K562 (cell line): ENCODE data around the gene ROBO2. TPM values are rescaled to one million over a fixed set of nuclear protein-coding genes. Genes with fewer than 3 reads are reported as not detected.

ENCODE experiments used
- ATAC-seq: fragments of 200-7000 bp; cut with Tn5 transposase; 3 replicates; pipeline ENCODE4 v1.9.1; 2020; ENCODE audit warnings: moderate library complexity
- BruUV-seq: library from RNA; stranded (reverse); fragments of 400-500 nt; replicated peaks from 2 replicates; lab custom pipeline; 2021; lab: Mats Ljungman, UMichigan
- CTCF ChIA-PET: fragments of 300-600 bp; formaldehyde crosslinking; extraction: SDS; loops from one replicate; lab custom pipeline; 2021; ENCODE audit warnings: low intra/inter-chr PET ratio; lab: Yijun Ruan, JAX
- POLR2A ChIA-PET: fragments of 300-600, 350-650 bp; sonication (Branson Sonifier 250); formaldehyde crosslinking; extraction: SDS; loops from one replicate; lab custom pipeline; 2021; ENCODE audit warnings: antibody characterized with exemption, inconsistent platforms; lab: Yijun Ruan, JAX
- DNase-seq, 4 experiments: peaks; one replicate each; pipeline versions ENCODE4 v3.0.0 to v3.0.0-alpha.2; 2011 to 2018; ENCODE audit warnings: low spot score in 3 of 4, mixed read lengths in 3 of 4; ENCODE audit errors: extremely low read depth in 1 of 4
- FAIRE-seq: peaks from 2 replicates; lab custom pipeline; 2011; peaks lifted over from hg19 to GRCh38; lab: Jason Lieb, UNC
- H2AFZ ChIP-seq: 2 replicates; pipeline ENCODE4 v1.6.0; 2011; ENCODE audit warnings: low read depth, low read length, control low read depth, inconsistent platforms
- H3K27ac ChIP-seq: fragments of 200-600 bp; 3 replicates; pipeline ENCODE4 v1.8.0; 2011; ENCODE audit warnings: low read depth, mild to moderate bottlenecking, control low read depth, inconsistent platforms, low read length, moderate library complexity, mixed read lengths; ENCODE audit errors: extremely low read depth
- H3K27me3 ChIP-seq, 2 experiments: fragments of 300-600 bp in 1 of 2; 2 replicates in 1 of 2; 3 replicates in 1 of 2; pipeline versions ENCODE4 v1.6.0 to v1.8.0; 2011; ENCODE audit warnings: inconsistent platforms in 2 of 2, low read length in 2 of 2, mild to moderate bottlenecking in 1 of 2, mixed read lengths in 1 of 2, moderate library complexity in 1 of 2; ENCODE audit not compliant: control insufficient read depth in 2 of 2, insufficient read depth in 2 of 2
- H3K36me3 ChIP-seq: fragments of 300-600 bp; 3 replicates; pipeline ENCODE4 v1.8.0; 2011; ENCODE audit warnings: mild to moderate bottlenecking, low read length, inconsistent platforms; ENCODE audit not compliant: control insufficient read depth, insufficient read depth
- H3K4me1 ChIP-seq, 2 experiments: fragments of 200-600 bp in 1 of 2; replicated peaks in 1 of 2; 2 replicates in 1 of 2; 3 replicates in 1 of 2; pipeline versions ENCODE4 v1.5.1 to v1.8.0; 2011; ENCODE audit warnings: inconsistent platforms in 2 of 2, low read length in 2 of 2, mild to moderate bottlenecking in 1 of 2, mixed read lengths in 1 of 2, moderate library complexity in 1 of 2; ENCODE audit not compliant: control insufficient read depth in 2 of 2, insufficient read depth in 2 of 2
- H3K4me2 ChIP-seq: 2 replicates; pipeline ENCODE4 v1.6.1; 2011; ENCODE audit warnings: low read length, control low read depth, inconsistent platforms, mixed read lengths; ENCODE audit not compliant: insufficient read depth
- H3K4me3 ChIP-seq: fragments of 200-600 bp; sonication (generic), shearing (Covaris generic); 2 replicates; pipeline ENCODE4 v1.5.1; 2016; ENCODE audit warnings: control low read depth, inconsistent platforms
- H3K79me2 ChIP-seq: fragments of 200-600 bp; 3 replicates; pipeline ENCODE4 v1.8.0; 2011; ENCODE audit warnings: low read length, inconsistent platforms; ENCODE audit not compliant: control insufficient read depth, insufficient read depth
- H3K9ac ChIP-seq, 2 experiments: 2 replicates each; pipeline versions ENCODE4 v1.6.0 to v1.6.1; 2011; ENCODE audit warnings: low read depth in 2 of 2, low read length in 2 of 2, control low read depth in 1 of 2, inconsistent platforms in 1 of 2, mild to moderate bottlenecking in 1 of 2, mixed read lengths in 1 of 2; ENCODE audit not compliant: insufficient read depth in 1 of 2
- H3K9me1 ChIP-seq: one replicate; pipeline ENCODE4 v1.6.0; 2011; ENCODE audit warnings: inconsistent platforms, mild to moderate bottlenecking, low read length, moderate library complexity; ENCODE audit not compliant: control insufficient read depth, insufficient read depth
- H3K9me3 ChIP-seq: replicated peaks from 2 replicates; pipeline ENCODE4 v1.5.1; 2011; ENCODE audit warnings: low read depth, low read length, inconsistent platforms; ENCODE audit not compliant: control insufficient read depth, insufficient read depth
- H4K20me1 ChIP-seq: replicated peaks from 2 replicates; pipeline ENCODE4 v1.6.1; 2011; ENCODE audit warnings: low read length, inconsistent platforms, mixed read lengths; ENCODE audit not compliant: control insufficient read depth, insufficient read depth
- DEAF1 ChIP-seq: fragments of 450-650 bp; formaldehyde crosslinking; IDR thresholded peaks from 2 replicates; pipeline ENCODE4 v1.4.0; 2020; ENCODE audit warnings: mild to moderate bottlenecking, moderate library complexity
- EHMT2 ChIP-seq: fragments of 450-650 bp; IDR thresholded peaks from 2 replicates; pipeline ENCODE4 v1.6.1; 2018; ENCODE audit warnings: antibody characterized with exemption
- GATAD2A ChIP-seq: fragments of 450-650 bp; IDR thresholded peaks from 2 replicates; pipeline ENCODE4 v1.6.1; 2017
- IFI16 ChIP-seq: fragments of 250-450 bp; sonication (Bioruptor Pico); IDR thresholded peaks from 2 replicates; pipeline ENCODE4 v2.1.2; 2022; ENCODE audit warnings: mild to moderate bottlenecking, inconsistent platforms
- NCOA1 ChIP-seq: fragments of 450-650 bp; IDR thresholded peaks from 2 replicates; pipeline ENCODE4 v1.6.1; 2016; ENCODE audit warnings: low read depth
- SMARCB1 ChIP-seq: IDR thresholded peaks from 2 replicates; pipeline ENCODE4 v1.6.1; 2011; ENCODE audit warnings: improper control_type of control experiment, low read depth; ENCODE audit not compliant: insufficient read length
- TFE3 ChIP-seq: fragments of 450-650 bp; formaldehyde crosslinking; IDR thresholded peaks from 2 replicates; pipeline ENCODE4 v1.4.0; 2020; ENCODE audit warnings: mild to moderate bottlenecking, mixed read lengths
- ZNF263 ChIP-seq: sonication (generic); formaldehyde crosslinking; IDR thresholded peaks from 2 replicates; pipeline ENCODE4 v1.8.0; 2022; ENCODE audit warnings: mild to moderate bottlenecking, missing genetic modification reagents, borderline replicate concordance
- ZNF3 ChIP-seq: fragments of 250-450 bp; sonication (Bioruptor Pico); IDR thresholded peaks from 2 replicates; pipeline ENCODE4 v1.5.0; 2021; ENCODE audit warnings: mild to moderate bottlenecking, moderate library complexity
- ZNF77 ChIP-seq: fragments of 250-450 bp; sonication (Bioruptor Pico); IDR thresholded peaks from 2 replicates; pipeline ENCODE4 v1.5.0; 2020
- WGBS: fragments of 100-300 bp; shearing (Covaris generic); methylation state at CpG from one replicate; pipeline ENCODE4 v1.1.6; 2016; ENCODE audit warnings: low coverage, mixed read lengths; ENCODE audit not compliant: insufficient coverage; ENCODE audit errors: missing lambda C conversion rate; 5-methylcytosine and 5-hydroxymethylcytosine counted together
- in situ Hi-C: fragments of 300-500 bp; cut with MboI; formaldehyde crosslinking; loops from 4 replicates; pipeline ENCODE4 v1.15.0; 2018; ENCODE audit warnings: inconsistent platforms, mixed read lengths
- intact Hi-C: fragments of 100-400 bp; cut with micrococcal nuclease; formaldehyde crosslinking; loops from 2 replicates; pipeline ENCODE4 v1.14.2; 2022
- polyA plus RNA-seq, 8 experiments: library from polyadenylated mRNA; depleted of rRNA in 4 of 8; stranded (reverse) in 5 of 8; unstranded in 3 of 8; fragments of >200 nt; fragmentation: Nextera tagmentation in 2 of 8; fragmentation: Illumina TruSeq in 1 of 8; extraction: Ambion mirVana in 2 of 8; extraction: Trizol in 1 of 8; gene quantifications; 2 replicates each; pipeline versions ENCODE4 v1.2.1 to v1.2.3, GENCODE V29; 2011 to 2014; ENCODE audit warnings: inconsistent platforms in 1 of 8, missing spikeins in 1 of 8
- total RNA-seq, 7 experiments: library from RNA; depleted of rRNA in 6 of 7; stranded (reverse); fragments of >200 nt in 6 of 7; fragmentation: Illumina TruSeq in 2 of 7; extraction: Trizol in 2 of 7; gene quantifications; 2 replicates each; pipeline versions ENCODE4 v1.2.1 to v1.2.3, GENCODE V29; 2011 to 2021; ENCODE audit warnings: low replicate concordance in 1 of 7

Gene ROBO2
- total and polyA plus RNA-seq, 9 of the 15 experiments (the other 6 are each of a cell fraction or from before 2014, with no cell fraction given) = 0.84 to 3.0 (median 1.7) TPM

GRCh38 chr3:77563012-77563411 is 523.1 kb downstream of the ROBO2 start (continued):
- TF ChIP-seq TFE3 (no peak), ZNF263 (CRISPR knock-in tag) (no peak), SMARCB1 (no peak), GATAD2A (no peak)

- Histone ChIP-seq H3K27me3 (no peaks in the 10 kb centered on the region), H3K36me3 (no peaks in the 10 kb centered on the region), H3K79me2 (no peaks in the 10 kb centered on the region), H3K4me2 (no peak overlapping the region), H3K4me1 (no peaks in the 10 kb centered on the region), H2AFZ (no peak overlapping the region), H3K27ac (no peak overlapping the region), H3K9me1 (no peaks in the 10 kb centered on the region), H3K9me3 (no peaks in the 10 kb centered on the region), H3K4me3 (no peak overlapping the region), H3K9ac (no peak overlapping the region), H4K20me1 (no peaks in the 10 kb centered on the region)
- FAIRE-seq (no peak), DNase-seq (no peak), ATAC-seq (no peak)
- intact Hi-C loops (no loop called here), in situ Hi-C loops (no loop called here)
- no TSS peak for BruUV-seq
- TF ChIP-seq ZNF3 (CRISPR knock-in tag) (no peak), ZNF77 (CRISPR knock-in tag) (no peak), IFI16 (CRISPR knock-in tag) (no peak), EHMT2 (no peak), NCOA1 (no peak), DEAF1 (CRISPR knock-in tag) (no peak), TFE3 (no peak)
- POLR2A ChIA-PET = no interaction called here
- 10% methylated on average over 6 of the region's 6 CpGs for WGBS
- CTCF ChIA-PET = no interaction called here
Observed at GRCh38 chr3:77566055-77566454, 526.2 kb downstream of the ROBO2 start.
